Panc1 (cell line): ENCODE data around the gene TNPO2. TPM values are rescaled to one million over a fixed set of nuclear protein-coding genes. Genes with fewer than 3 reads are reported as not detected.

Experiments used
- ATAC-seq: fragments of 200-7000 bp; cut with Tn5 transposase; 2 replicates; pipeline ENCODE4 v1.9.1; 2020; ENCODE audit warnings: mild to moderate bottlenecking, moderate library complexity
- BruUV-seq: library from RNA; stranded (reverse); fragments of 400-500 nt; replicated peaks from 2 replicates; lab custom pipeline; 2021; lab: Mats Ljungman, UMichigan
- CTCF ChIA-PET: fragments of 300-600 bp; sonication (Branson Sonifier 250); formaldehyde crosslinking; loops from one replicate; lab custom pipeline; 2022; ENCODE audit warnings: antibody characterized with exemption; lab: Charles Lee
- POLR2A ChIA-PET: fragments of 300-600 bp; sonication (Branson Sonifier 250); formaldehyde crosslinking; loops from one replicate; lab custom pipeline; 2022; ENCODE audit warnings: antibody characterized with exemption; lab: Charles Lee
- DNase-seq: peaks from one replicate; pipeline ENCODE4 v3.0.0-alpha.2; 2010; ENCODE audit warnings: low read depth, low spot score
- H3K27ac ChIP-seq: 2 replicates; pipeline ENCODE4 v1.5.1; 2011; ENCODE audit warnings: mild to moderate bottlenecking, low read length, inconsistent platforms
- H3K27me3 ChIP-seq: fragments of 200-500 bp; sonication (Bioruptor generic); 2 replicates; pipeline ENCODE4 v1.6.0; 2014; ENCODE audit warnings: low read length, inconsistent platforms; ENCODE audit not compliant: control insufficient read depth, insufficient read depth
- H3K36me3 ChIP-seq: fragments of 200-500 bp; sonication (Bioruptor generic); 2 replicates; pipeline ENCODE4 v1.5.1; 2014; ENCODE audit warnings: inconsistent platforms, mild to moderate bottlenecking, low read length, moderate library complexity; ENCODE audit not compliant: control insufficient read depth, insufficient read depth
- H3K4me1 ChIP-seq: 2 replicates; pipeline ENCODE4 v1.5.1; 2011; ENCODE audit warnings: inconsistent platforms, mild to moderate bottlenecking, low read length, moderate library complexity; ENCODE audit not compliant: control insufficient read depth, insufficient read depth
- H3K4me3 ChIP-seq, 2 experiments: 2 replicates each; pipeline ENCODE4 v1.5.1; 2011 to 2012; ENCODE audit warnings: low read depth in 2 of 2, low read length in 2 of 2, mild to moderate bottlenecking in 2 of 2, inconsistent platforms in 1 of 2, moderate library complexity in 1 of 2
- H3K9me3 ChIP-seq: fragments of 200-500 bp; sonication (Bioruptor generic); 2 replicates; pipeline ENCODE4 v1.5.1; 2014; ENCODE audit warnings: low read depth, mild to moderate bottlenecking, inconsistent platforms, low read length, moderate library complexity; ENCODE audit not compliant: control insufficient read depth, insufficient read depth
- POLR2AphosphoS5 ChIP-seq: IDR thresholded peaks from 2 replicates; pipeline ENCODE4 v1.6.1; 2012; ENCODE audit warnings: mild to moderate bottlenecking, low read depth, low read length, moderate library complexity
- SIN3A ChIP-seq: IDR thresholded peaks from 2 replicates; pipeline ENCODE4 v1.6.1; 2012; ENCODE audit warnings: low read depth, mild to moderate bottlenecking, low read length, moderate library complexity, borderline replicate concordance; ENCODE audit not compliant: insufficient read depth
- TCF7L2 ChIP-seq: IDR thresholded peaks from 2 replicates; pipeline ENCODE4 v1.6.1; 2011; ENCODE audit warnings: mild to moderate bottlenecking, low read depth, low read length, inconsistent platforms
- in situ Hi-C: cut with HindIII; loops from 2 replicates; pipeline ENCODE4 v1.10.0; 2016; ENCODE audit warnings: low sequenced_read_pairs, low pct_unique_long_range_greater_than_20kb
- intact Hi-C: fragments of 100-400 bp; cut with micrococcal nuclease; formaldehyde crosslinking; loops from one replicate; pipeline ENCODE4 v1.10.0; 2022; ENCODE audit not compliant: unreplicated experiment
- total RNA-seq: library from RNA; stranded (reverse); gene quantifications from one replicate; pipeline ENCODE4 v1.2.1, GENCODE V29; 2021; ENCODE audit not compliant: unreplicated experiment
- TF ChIP-seq, protein P1 (sequence below): fragments of 450-650 bp; IDR thresholded peaks from 2 replicates; pipeline ENCODE4 v1.5.1; 2017; ENCODE audit warnings: mild to moderate bottlenecking
- TF ChIP-seq, protein P2 (sequence below), 2 experiments: IDR thresholded peaks; 2 replicates each; pipeline ENCODE4 v1.6.1; 2011 to 2012; ENCODE audit warnings: low read depth in 2 of 2, control low read depth in 1 of 2, low read length in 1 of 2, mild to moderate bottlenecking in 1 of 2, moderate library complexity in 1 of 2; ENCODE audit not compliant: insufficient read depth in 1 of 2

The TNPO2 gene
- total RNA-seq, 1 experiment from 2014 or later, result 83.3 TPM

GRCh38 chr19:12723381-12723640 lies 421 bp downstream of the TNPO2 start:
- CTCF ChIA-PET, result interaction anchor here (0.5 kb wide), 1 partner anchor 526 kb away, joined by 7 read pairs; no protein-coding TSS in a partner anchor
- no peak for DNase-seq
- intact Hi-C loops, result no loop called here

GRCh38 chr19:12722566-12723380 lies 959 bp downstream of the TNPO2 start:
- ChIA-PET CTCF (interaction anchor here (0.5 kb wide), 1 partner anchor 526 kb away, joined by 7 read pairs; no protein-coding TSS in a partner anchor), POLR2A (interaction anchor here (0.6 to 1.4 kb wide), 3 partner anchors 9 to 14 kb away, joined by 4 to 8 read pairs (median 4); partner anchors contain the start of genes GET3 and TRIR)
- peaks cover 5% of the 10 kb centered on the region for H3K4me1 ChIP-seq
- H3K9me3 ChIP-seq, result no peaks in the 10 kb centered on the region
- ATAC-seq (peak; percentile 83), DNase-seq (peak; percentile 87)
- H3K27ac ChIP-seq, result peak overlapping the region; percentile 98
- in situ Hi-C loops, result no loop called here
- BruUV-seq, result TSS peak; percentile 99
- peak overlapping the region; percentile 83 to 96 for H3K4me3 ChIP-seq
- TF ChIP-seq, protein P1, sequence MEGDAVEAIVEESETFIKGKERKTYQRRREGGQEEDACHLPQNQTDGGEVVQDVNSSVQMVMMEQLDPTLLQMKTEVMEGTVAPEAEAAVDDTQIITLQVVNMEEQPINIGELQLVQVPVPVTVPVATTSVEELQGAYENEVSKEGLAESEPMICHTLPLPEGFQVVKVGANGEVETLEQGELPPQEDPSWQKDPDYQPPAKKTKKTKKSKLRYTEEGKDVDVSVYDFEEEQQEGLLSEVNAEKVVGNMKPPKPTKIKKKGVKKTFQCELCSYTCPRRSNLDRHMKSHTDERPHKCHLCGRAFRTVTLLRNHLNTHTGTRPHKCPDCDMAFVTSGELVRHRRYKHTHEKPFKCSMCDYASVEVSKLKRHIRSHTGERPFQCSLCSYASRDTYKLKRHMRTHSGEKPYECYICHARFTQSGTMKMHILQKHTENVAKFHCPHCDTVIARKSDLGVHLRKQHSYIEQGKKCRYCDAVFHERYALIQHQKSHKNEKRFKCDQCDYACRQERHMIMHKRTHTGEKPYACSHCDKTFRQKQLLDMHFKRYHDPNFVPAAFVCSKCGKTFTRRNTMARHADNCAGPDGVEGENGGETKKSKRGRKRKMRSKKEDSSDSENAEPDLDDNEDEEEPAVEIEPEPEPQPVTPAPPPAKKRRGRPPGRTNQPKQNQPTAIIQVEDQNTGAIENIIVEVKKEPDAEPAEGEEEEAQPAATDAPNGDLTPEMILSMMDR, result no peak
- TF ChIP-seq POLR2AphosphoS5 (peak; percentile 89), SIN3A (0 out of 2 replicates have a peak, but pooled peaks have one; percentile 68), TCF7L2 (peak; percentile 86)
- TF ChIP-seq, protein P2, sequence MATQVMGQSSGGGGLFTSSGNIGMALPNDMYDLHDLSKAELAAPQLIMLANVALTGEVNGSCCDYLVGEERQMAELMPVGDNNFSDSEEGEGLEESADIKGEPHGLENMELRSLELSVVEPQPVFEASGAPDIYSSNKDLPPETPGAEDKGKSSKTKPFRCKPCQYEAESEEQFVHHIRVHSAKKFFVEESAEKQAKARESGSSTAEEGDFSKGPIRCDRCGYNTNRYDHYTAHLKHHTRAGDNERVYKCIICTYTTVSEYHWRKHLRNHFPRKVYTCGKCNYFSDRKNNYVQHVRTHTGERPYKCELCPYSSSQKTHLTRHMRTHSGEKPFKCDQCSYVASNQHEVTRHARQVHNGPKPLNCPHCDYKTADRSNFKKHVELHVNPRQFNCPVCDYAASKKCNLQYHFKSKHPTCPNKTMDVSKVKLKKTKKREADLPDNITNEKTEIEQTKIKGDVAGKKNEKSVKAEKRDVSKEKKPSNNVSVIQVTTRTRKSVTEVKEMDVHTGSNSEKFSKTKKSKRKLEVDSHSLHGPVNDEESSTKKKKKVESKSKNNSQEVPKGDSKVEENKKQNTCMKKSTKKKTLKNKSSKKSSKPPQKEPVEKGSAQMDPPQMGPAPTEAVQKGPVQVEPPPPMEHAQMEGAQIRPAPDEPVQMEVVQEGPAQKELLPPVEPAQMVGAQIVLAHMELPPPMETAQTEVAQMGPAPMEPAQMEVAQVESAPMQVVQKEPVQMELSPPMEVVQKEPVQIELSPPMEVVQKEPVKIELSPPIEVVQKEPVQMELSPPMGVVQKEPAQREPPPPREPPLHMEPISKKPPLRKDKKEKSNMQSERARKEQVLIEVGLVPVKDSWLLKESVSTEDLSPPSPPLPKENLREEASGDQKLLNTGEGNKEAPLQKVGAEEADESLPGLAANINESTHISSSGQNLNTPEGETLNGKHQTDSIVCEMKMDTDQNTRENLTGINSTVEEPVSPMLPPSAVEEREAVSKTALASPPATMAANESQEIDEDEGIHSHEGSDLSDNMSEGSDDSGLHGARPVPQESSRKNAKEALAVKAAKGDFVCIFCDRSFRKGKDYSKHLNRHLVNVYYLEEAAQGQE (IDR thresholded peaks at IDR 0.05; ENCODE audit: insufficient read depth in 1 of 2, low read depth in 2 of 2, low read length in 1 of 2), result no peak
- H3K27me3 ChIP-seq, result no peaks in the 10 kb centered on the region
- H3K36me3 ChIP-seq, result peaks cover 3% of the 10 kb centered on the region
- intact Hi-C loops, result no loop called here

More at GRCh38 chr19:12723381-12723640, 421 bp downstream of the TNPO2 start:
- Histone ChIP-seq H3K27ac (peak overlapping the region; percentile 98), H3K4me3 (peak overlapping the region; percentile 83 to 96), H3K9me3 (no peaks in the 10 kb centered on the region), H3K27me3 (no peaks in the 10 kb centered on the region), H3K36me3 (peaks cover 3% of the 10 kb centered on the region), H3K4me1 (peaks cover 5% of the 10 kb centered on the region)
- no TSS peak for BruUV-seq
- in situ Hi-C loops, result no loop called here
- POLR2A ChIA-PET, result interaction anchor here (1.4 kb wide), 2 partner anchors 11 to 14 kb away, joined by 4 read pairs; partner anchors contain the start of genes GET3 and TRIR
- no peak; the same call in 1 of the 2 replicates for ATAC-seq
- no peak for TF ChIP-seq SIN3A
- TF ChIP-seq, protein P1, result no peak
- TF ChIP-seq, protein P2 (IDR thresholded peaks at IDR 0.05; ENCODE audit: insufficient read depth in 1 of 2, low read depth in 2 of 2, low read length in 1 of 2), result no peak
- no peak for TF ChIP-seq POLR2AphosphoS5
- TF ChIP-seq TCF7L2, result no peak
